T-cell (primary cell): ENCODE results near the gene CPN2. TPM values are rescaled to one million over a fixed set of nuclear protein-coding genes. Genes with fewer than 3 reads are reported as not detected.

ENCODE experiments used
- total RNA-seq, 35 experiments: library from RNA in 6 of 35; stranded (reverse) in 6 of 35; fragments of 120-200 nt in 1 of 35; gene quantifications; one replicate each; pipeline versions ENCODE4 v1.2.1 to v1.2.4 and lab custom pipeline; 2013 to 2026

The CPN2 gene
- total RNA-seq, 5 donors from 2014 or later (not counting 1 experiment from before 2014, with no cell fraction given) = 0.12 to 0.13 TPM; not detected in 3

Other genes with a start within 250 kb of the CPN2 start
- gene HES1, start 215.2 kb downstream of the CPN2 start, total RNA-seq = 1 to 10 TPM in 1 of 5 donors, under 1 TPM in 4; 0.35 to 1.1 (median 0.46) TPM
- gene LRRC15, start 18.4 kb upstream of the CPN2 start, total RNA-seq = not detected
- 1 to 10 TPM; 5.1 to 8.4 (median 6.3) TPM for gene GP5, start 47.9 kb upstream of the CPN2 start, total RNA-seq
- gene ATP13A3, start 135.7 kb upstream of the CPN2 start, total RNA-seq = 10 to 100 TPM; 48.1 to 71.7 (median 52.0) TPM